GM19043 (cell line): ENCODE measurements around the gene SYT15B.
"Not testable (repeated sequence)": the region's sequence is repeated elsewhere in the genome, so short reads cannot be mapped to it uniquely, and the experiment has no call there.

Source experiments
- ATAC-seq: cut with Tn5 transposase; IDR thresholded peaks from one replicate; pipeline ENCODE4 v1.9.1; 2021; ENCODE audit warnings: low read depth; ENCODE audit not compliant: unreplicated experiment

Gene SYT15B

GRCh38 chr10:47763554-47764175, at the start of gene SYT15B:
Gene SYT15B (minus strand): TSS chr10:47763592. CDS start chr10:47762640, 952 bp downstream.
- ATAC-seq = not testable (repeated sequence)

- not testable (repeated sequence) for ATAC-seq
Observed at GRCh38 chr10:47779590-47779989, 16.2 kb upstream of the SYT15B start.

- not testable (repeated sequence) for ATAC-seq
Observed at GRCh38 chr10:47775361-47776231, 12.2 kb upstream of the SYT15B start.

GRCh38 chr10:47770745-47771144, 7.4 kb upstream of the SYT15B start:
- ATAC-seq = not testable (repeated sequence)

- ATAC-seq = not testable (repeated sequence)
Observed at GRCh38 chr10:47768578-47769115, 5.3 kb upstream of the SYT15B start.

GRCh38 chr10:47768085-47768484, 4.7 kb upstream of the SYT15B start:
- ATAC-seq = not testable (repeated sequence)

- not testable (repeated sequence) for ATAC-seq
Observed at GRCh38 chr10:47767236-47767635, 3.8 kb upstream of the SYT15B start.

- ATAC-seq = not testable (repeated sequence)
Observed at GRCh38 chr10:47765232-47765631, 1.8 kb upstream of the SYT15B start.

GRCh38 chr10:47762674-47763553, 478 bp downstream of the SYT15B start:
- ATAC-seq = not testable (repeated sequence)

GRCh38 chr10:47758855-47759254, 4.5 kb downstream of the SYT15B start:
- not testable (repeated sequence) for ATAC-seq

GRCh38 chr10:47756169-47756568, 7.2 kb downstream of the SYT15B start:
- not testable (repeated sequence) for ATAC-seq

- not testable (repeated sequence) for ATAC-seq
Observed at GRCh38 chr10:47753871-47754270, 9.5 kb downstream of the SYT15B start.

- not testable (repeated sequence) for ATAC-seq
Observed at GRCh38 chr10:47753176-47753575, 10.2 kb downstream of the SYT15B start.

- not testable (repeated sequence) for ATAC-seq
Observed at GRCh38 chr10:47751821-47752220, 11.6 kb downstream of the SYT15B start.

GRCh38 chr10:47750360-47750759, 13.0 kb downstream of the SYT15B start:
- not testable (repeated sequence) for ATAC-seq

GRCh38 chr10:47746780-47747376, 16.5 kb downstream of the SYT15B start:
- ATAC-seq = not testable (repeated sequence)

- not testable (repeated sequence) for ATAC-seq
Observed at GRCh38 chr10:47744881-47745280, 18.5 kb downstream of the SYT15B start.

GRCh38 chr10:47743611-47744550, 19.5 kb downstream of the SYT15B start:
- ATAC-seq = peak; percentile 81

- peak; percentile 50 for ATAC-seq
Observed at GRCh38 chr10:47740868-47741267, 22.5 kb downstream of the SYT15B start.
